Activated CD8-positive, alpha-beta memory T cell treated with anti-CD3 and anti-CD28 coated beads, Interleukin-2, amount 10 ng/mL, durations not matched to agents 7 days and 5 days (primary cell): ENCODE results near the gene NT5C. TPM values are rescaled to one million over a fixed set of nuclear protein-coding genes. Genes with fewer than 3 reads are reported as not detected.

Experiments used
- ATAC-seq: fragments of 150-1000 bp; cut with Tn5 transposase; one replicate; pipeline ENCODE4 v1.10.0; 2021; ENCODE audit warnings: moderate library complexity
- CTCF ChIA-PET: fragments of 350-600 bp; sonication (Branson Sonifier 250); formaldehyde crosslinking; loops from one replicate; lab custom pipeline; 2021; ENCODE audit warnings: antibody characterized with exemption; lab: Charles Lee
- DNase-seq: peaks from one replicate; pipeline ENCODE4 v3.0.0-alpha.2; 2020
- H3K27ac Mint-ChIP-seq: one replicate; pipeline ENCODE4 v1.8.0; 2021; ENCODE audit warnings: mild to moderate bottlenecking, mixed read lengths
- H3K27me3 Mint-ChIP-seq: one replicate; pipeline ENCODE4 v1.8.0; 2021; ENCODE audit warnings: mixed read lengths
- H3K36me3 Mint-ChIP-seq: one replicate; pipeline ENCODE4 v1.8.0; 2021; ENCODE audit warnings: mild to moderate bottlenecking, mixed read lengths
- H3K4me1 Mint-ChIP-seq: one replicate; pipeline ENCODE4 v1.8.0; 2021; ENCODE audit warnings: mixed read lengths
- H3K4me3 Mint-ChIP-seq: one replicate; pipeline ENCODE4 v1.8.0; 2021; ENCODE audit warnings: mild to moderate bottlenecking, moderate library complexity, mixed read lengths
- H3K9me3 Mint-ChIP-seq: one replicate; pipeline ENCODE4 v1.8.0; 2022; ENCODE audit warnings: low read depth, mixed read lengths
- total RNA-seq, 2 experiments: library from RNA; stranded (reverse); gene quantifications; one replicate each; pipeline ENCODE4 v1.2.3, GENCODE V29; 2021

NT5C gene
- total RNA-seq, 2 experiments from 2014 or later, result 65.2 to 73.1 TPM

DNA sequence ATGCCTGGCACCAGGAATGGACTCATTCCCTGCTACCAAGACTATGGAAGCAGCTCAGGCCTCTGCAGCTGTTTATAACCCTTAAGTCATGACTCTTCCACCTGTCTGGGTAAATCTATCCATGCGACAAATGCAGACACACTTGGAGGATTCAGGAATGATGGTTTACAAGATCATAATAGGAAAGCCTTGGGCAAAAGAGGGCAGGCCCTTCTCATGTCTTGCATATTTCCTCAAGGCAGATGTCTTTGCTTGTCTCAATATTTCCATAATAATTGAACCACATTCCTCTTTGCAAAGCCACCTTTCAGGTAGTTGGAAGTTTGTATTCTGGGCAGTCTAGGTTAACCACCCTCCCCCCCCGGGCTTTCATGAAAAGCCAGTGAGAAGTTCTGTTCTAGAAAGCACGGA, 23.7 kb upstream of the NT5C start:
- Mint-ChIP-seq H3K36me3 (peaks cover 24% of the 10 kb centered on the region), H3K4me3 (peak overlapping the region; percentile 98), H3K27me3 (no peaks in the 10 kb centered on the region), H3K27ac (peak overlapping the region; percentile 88), H3K4me1 (peaks cover 31% of the 10 kb centered on the region), H3K9me3 (no peaks in the 10 kb centered on the region)
- CTCF ChIA-PET, result interaction anchor here (1.0 to 2.6 kb wide), 5 partner anchors 16 to 47 kb away, joined by 3 to 14 read pairs (median 8); no protein-coding TSS in a partner anchor
- ATAC-seq (no peak), DNase-seq (no peak)

DNA sequence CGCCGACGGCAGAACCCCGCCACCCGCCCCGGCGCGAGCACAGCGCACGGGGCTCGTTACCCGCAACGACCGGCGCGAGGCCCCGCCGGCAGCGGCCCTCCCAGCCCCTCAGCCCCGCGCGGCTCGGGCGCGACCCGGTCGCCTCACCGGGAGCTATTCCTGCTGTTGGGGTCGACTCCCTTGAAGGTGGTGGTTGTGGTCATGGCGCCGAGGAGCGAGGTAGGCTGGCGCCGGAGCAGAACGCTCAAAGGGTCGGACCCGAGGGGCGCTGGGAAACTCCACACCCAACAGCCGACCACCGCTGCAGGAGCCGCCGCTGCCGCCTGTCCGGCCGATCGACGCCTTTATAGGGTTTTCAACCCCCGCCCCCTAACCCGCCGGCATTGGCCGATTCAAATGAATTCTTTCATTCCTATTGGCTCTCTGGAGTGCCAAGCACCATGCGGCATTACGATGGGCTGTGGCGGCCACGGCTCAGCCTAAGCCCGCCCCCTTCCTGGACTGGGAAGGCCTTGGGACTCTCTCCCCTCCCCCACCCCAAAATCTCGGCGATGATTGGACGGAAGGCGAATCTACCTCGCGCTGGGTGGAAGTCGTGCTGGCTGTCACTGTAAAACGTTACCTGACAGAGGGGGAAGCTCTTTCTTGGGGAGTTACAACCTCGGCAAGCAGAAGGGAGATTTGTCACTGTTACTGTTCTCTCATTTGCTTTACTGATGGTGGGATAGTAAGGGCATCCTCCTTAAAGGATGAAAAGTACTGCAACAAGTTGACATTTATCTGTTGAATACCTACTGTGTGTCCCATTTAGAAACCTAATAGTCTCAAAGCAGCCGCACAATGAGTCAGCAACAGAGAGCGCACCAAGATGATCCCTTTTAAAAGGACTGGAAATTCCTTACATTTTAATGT, 22.9 kb upstream of the NT5C start, which contains the start of gene JPT1:
JPT1 (minus strand) TSS at position 318 of the 912 bp plus-strand sequence; CDS start at position 203, 115 bp downstream.
- H3K9me3 Mint-ChIP-seq, result no peaks in the 10 kb centered on the region
- H3K36me3 Mint-ChIP-seq, result peaks cover 26% of the 10 kb centered on the region
- no peaks in the 10 kb centered on the region for H3K27me3 Mint-ChIP-seq
- peak; percentile 96 for ATAC-seq
- CTCF ChIA-PET, result interaction anchor here (0.5 to 2.6 kb wide), 7 partner anchors 9 to 47 kb away, joined by 3 to 14 read pairs (median 6); no protein-coding TSS in a partner anchor
- DNase-seq, result peak; percentile 100
- peaks cover 36% of the 10 kb centered on the region for H3K4me1 Mint-ChIP-seq
- H3K4me3 Mint-ChIP-seq, result peak within 1 kb of the TSS; percentile 98
- peak within 1 kb of the TSS; percentile 90 for H3K27ac Mint-ChIP-seq

DNA sequence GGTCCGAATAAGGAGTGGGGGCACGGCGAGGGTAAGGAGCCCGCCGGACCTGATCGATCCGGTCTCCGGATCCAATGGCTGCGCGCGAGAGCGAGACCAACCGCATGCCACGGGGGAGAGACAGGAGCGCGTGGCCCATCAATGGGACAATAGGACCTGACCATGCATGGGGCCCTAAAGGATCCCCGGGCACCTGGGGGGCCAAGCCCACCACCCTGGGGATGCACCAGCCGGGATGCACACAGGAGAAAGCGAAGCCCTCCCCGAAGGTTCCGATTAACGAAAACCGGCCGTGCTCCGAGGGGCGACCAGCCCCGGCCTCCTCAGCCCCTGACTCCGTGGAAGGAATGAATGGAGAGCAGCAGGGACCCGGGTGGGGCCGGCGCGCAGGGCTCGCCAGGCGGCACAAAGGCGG, 22.2 kb upstream of the NT5C start:
- peak overlapping the region; percentile 90 for H3K27ac Mint-ChIP-seq
- no peaks in the 10 kb centered on the region for H3K27me3 Mint-ChIP-seq
- H3K4me3 Mint-ChIP-seq, result peak overlapping the region; percentile 98
- H3K36me3 Mint-ChIP-seq, result peaks cover 26% of the 10 kb centered on the region
- CTCF ChIA-PET, result interaction anchor here (0.5 to 2.6 kb wide), 5 partner anchors 9 to 48 kb away, joined by 3 to 14 read pairs (median 8); no protein-coding TSS in a partner anchor
- ATAC-seq (peak; percentile 16), DNase-seq (peak; percentile 71)
- no peaks in the 10 kb centered on the region for H3K9me3 Mint-ChIP-seq
- H3K4me1 Mint-ChIP-seq, result peaks cover 38% of the 10 kb centered on the region

DNA sequence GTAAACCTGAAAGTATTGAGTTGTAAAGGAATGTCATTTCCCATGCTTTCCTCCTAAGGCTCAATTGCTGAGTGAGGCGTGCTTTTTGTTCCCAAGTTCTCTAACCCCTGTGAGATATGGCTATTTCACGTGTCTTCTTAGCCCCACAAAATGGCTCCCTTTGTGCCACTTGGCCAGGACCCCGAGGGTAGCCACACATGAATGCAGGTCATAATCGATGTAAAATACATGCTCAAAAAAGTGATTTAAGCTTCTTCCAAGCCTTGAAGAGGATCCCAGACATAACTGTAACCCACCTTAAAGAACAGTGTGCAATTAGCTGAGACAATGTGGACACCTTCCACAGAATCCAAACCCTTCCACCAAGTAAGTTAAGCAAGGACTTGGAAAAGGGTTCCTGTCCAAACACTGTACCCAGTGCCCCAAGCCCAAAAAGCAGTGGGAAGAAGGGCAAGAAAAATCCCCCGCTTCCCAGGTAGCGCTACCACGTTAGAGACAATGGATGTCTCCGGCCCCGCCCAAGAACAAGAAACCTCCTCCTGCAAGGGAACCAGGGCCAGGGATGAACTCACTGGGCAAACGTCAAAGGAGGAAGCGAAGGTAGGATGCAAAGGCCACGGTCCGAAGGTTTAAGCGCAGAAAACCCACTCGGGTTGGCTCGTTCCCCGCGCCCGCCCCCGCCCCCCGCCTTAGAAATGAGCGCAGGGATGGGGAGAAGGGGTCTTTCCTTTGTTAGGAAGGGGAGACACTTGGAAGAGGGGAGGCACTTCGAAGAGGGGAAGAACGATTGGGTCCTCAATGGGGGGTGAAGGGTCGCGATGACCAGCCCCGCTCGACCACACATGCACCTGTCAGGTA, 21.6 kb upstream of the NT5C start:
- no peak for ATAC-seq

DNA sequence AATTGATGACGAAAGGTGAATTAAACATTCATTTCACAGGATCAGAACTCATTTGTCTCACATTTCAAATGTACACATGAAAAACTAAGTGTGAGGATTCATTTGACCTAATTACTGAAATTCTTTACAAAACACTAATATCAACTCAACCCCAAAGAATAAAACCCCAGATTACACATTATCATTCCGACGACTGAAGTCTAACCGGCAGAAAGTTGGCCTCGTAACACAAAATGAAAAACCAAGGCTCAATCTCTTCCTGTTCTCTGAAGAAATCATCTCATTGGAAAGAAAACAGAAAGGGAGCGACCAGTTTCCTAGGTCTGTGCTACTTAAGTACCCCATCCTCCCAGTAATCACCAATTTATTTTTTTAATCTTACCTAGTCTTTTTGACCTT, 21.0 kb upstream of the NT5C start:
- peaks cover 31% of the 10 kb centered on the region for H3K36me3 Mint-ChIP-seq
- H3K4me1 Mint-ChIP-seq, result peaks cover 46% of the 10 kb centered on the region
- peak overlapping the region; percentile 98 for H3K4me3 Mint-ChIP-seq
- no peaks in the 10 kb centered on the region for H3K9me3 Mint-ChIP-seq
- peak overlapping the region; percentile 90 for H3K27ac Mint-ChIP-seq
- ATAC-seq (no peak), DNase-seq (no peak)
- H3K27me3 Mint-ChIP-seq, result no peaks in the 10 kb centered on the region
- CTCF ChIA-PET, result interaction anchor here (1.0 kb wide), 1 partner anchor 39 kb away, joined by 4 read pairs; no protein-coding TSS in a partner anchor

More for the DNA sequence above, 21.6 kb upstream of the NT5C start:
- Mint-ChIP-seq H3K4me3 (peak overlapping the region; percentile 98), H3K9me3 (no peaks in the 10 kb centered on the region), H3K27me3 (no peaks in the 10 kb centered on the region), H3K27ac (peak overlapping the region; percentile 90), H3K4me1 (peaks cover 44% of the 10 kb centered on the region), H3K36me3 (peaks cover 29% of the 10 kb centered on the region)
- CTCF ChIA-PET, result interaction anchor here (1.0 kb wide), 1 partner anchor 39 kb away, joined by 4 read pairs; no protein-coding TSS in a partner anchor
- DNase-seq, result peak; percentile 62

DNA sequence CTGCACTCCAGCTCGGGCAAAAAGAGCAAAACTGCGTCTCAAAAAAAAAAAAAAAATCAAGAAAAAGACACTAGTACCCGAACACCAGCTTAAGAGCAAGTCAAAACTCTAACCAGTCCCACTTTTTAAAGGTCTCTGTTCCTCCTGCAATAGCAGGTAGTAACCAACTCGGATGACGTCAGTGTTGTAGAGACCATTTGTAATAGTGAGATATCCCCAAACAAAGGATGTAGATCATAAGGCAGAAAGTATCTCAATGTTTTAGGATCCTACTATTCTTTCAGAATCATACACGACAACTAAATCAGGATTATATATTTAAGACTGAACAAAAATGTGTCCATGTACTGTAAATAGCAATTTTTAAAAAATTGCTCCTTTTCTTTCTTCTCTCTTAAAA, 20.4 kb upstream of the NT5C start:
- Mint-ChIP-seq H3K4me3 (peak overlapping the region; percentile 98), H3K27ac (peak overlapping the region; percentile 90), H3K9me3 (no peaks in the 10 kb centered on the region), H3K36me3 (peaks cover 35% of the 10 kb centered on the region), H3K4me1 (peaks cover 51% of the 10 kb centered on the region), H3K27me3 (no peaks in the 10 kb centered on the region)
- DNase-seq (no peak), ATAC-seq (no peak)
- CTCF ChIA-PET, result interaction anchor here (0.7 to 1.7 kb wide), 3 partner anchors 20 to 38 kb away, joined by 3 to 6 read pairs (median 4); partner anchors contain the start of gene NT5C

DNA sequence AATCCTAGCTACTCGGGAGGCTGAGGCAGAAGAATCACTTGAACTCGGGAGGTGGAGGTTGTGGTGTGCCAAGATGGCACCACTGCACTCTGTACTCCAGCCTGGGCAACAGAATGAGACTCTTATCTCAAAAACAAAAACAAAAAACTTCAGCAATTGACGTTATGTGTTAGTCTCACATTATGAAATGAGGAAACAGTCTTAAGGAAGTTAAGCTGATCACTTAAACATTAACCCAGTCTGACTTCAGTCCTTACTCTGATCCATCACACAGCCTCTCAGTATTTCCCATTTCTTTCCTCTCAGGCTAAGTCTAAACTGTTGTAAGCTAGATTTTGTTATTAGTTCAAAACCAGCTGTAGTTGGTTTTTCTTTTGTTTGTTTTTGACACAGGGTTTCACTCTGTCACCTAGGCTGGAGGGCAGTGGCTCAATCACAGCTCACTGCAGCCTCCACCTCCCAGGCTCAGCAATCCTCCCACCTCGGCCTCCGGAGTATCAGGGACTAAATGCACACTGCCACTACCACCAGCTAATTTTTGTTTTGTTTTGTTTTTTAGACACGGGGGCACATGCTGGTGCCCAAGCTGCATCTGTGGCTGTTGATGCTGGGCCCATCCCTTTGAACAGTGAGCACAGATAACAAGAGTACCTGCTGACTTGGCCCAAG, 16.5 kb upstream of the NT5C start:
- Mint-ChIP-seq H3K4me3 (no peak overlapping the region), H3K36me3 (peaks cover 60% of the 10 kb centered on the region), H3K27me3 (no peaks in the 10 kb centered on the region), H3K4me1 (peaks cover 39% of the 10 kb centered on the region), H3K9me3 (no peaks in the 10 kb centered on the region), H3K27ac (peak overlapping the region; percentile 48)
- ATAC-seq (no peak), DNase-seq (no peak)
- CTCF ChIA-PET, result interaction anchor here (0.5 to 2.3 kb wide), 6 partner anchors 10 to 136 kb away, joined by 3 to 12 read pairs (median 4); partner anchors contain the start of gene NT5C

DNA sequence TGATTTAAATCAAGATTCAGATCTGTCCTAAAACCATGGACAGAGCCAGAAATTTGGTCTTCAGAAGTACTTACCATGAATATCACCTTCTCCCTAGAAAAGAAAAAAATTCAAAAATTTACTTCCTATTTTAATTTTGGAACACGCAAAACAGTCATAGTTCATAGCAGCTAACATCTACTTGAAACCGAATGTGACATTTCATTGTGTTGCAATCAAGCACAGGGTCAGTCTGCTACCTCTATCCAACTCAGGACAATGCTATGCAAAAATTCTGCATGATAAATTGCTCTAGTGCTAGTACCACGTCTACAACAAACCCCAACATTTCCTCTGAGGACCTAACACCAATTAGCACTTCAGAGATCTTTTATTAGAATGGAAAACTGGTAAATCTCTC, 15.1 kb upstream of the NT5C start:
- H3K9me3 Mint-ChIP-seq, result no peaks in the 10 kb centered on the region
- no peak overlapping the region for H3K27ac Mint-ChIP-seq
- no peak for ATAC-seq
- H3K4me1 Mint-ChIP-seq, result peaks cover 31% of the 10 kb centered on the region
- no peaks in the 10 kb centered on the region for H3K27me3 Mint-ChIP-seq
- H3K4me3 Mint-ChIP-seq, result no peak overlapping the region
- CTCF ChIA-PET, result interaction anchor here (2.3 kb wide), 1 partner anchor 15 kb away, joined by 15 read pairs; the partner anchor contains the start of gene NT5C
- DNase-seq, result no peak
- H3K36me3 Mint-ChIP-seq, result peaks cover 55% of the 10 kb centered on the region

DNA sequence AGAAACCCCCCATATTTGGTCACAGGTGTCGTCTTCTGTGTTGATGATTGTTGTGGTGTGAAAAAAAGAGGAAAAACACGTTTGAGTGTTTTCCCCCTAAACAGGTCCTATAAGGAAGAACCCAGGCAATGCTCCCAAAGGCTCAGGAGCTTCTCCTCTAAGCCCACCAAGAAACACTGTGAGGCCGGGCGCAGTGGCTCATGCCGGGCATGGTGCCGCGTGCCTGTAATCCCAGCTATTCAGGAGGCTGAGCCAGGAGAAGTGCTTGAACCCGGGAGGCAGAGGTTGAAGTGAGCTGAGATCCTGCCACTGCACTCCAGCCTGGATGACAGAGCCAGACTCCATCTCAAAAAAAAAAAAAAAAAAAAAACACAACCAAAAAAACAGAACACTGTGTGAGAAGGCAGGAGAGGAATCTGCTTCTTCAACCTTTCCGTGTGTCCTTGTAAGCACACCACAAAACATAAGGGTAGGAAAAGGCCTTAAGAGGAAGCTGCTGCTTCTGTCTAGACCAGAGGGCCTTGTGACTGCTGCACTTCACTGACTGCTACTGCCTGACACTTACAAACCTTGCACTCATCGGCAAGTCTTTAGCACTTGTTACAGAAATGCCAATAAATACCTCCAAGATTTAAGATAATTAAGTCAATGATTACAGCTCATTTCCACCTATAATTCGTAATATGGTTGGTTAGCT, 13.4 kb upstream of the NT5C start:
- peaks cover 68% of the 10 kb centered on the region for H3K36me3 Mint-ChIP-seq
- ATAC-seq, result no peak
- H3K27ac Mint-ChIP-seq, result peak overlapping the region; percentile 61
- no peaks in the 10 kb centered on the region for H3K27me3 Mint-ChIP-seq
- no peak for DNase-seq
- peaks cover 40% of the 10 kb centered on the region for H3K4me1 Mint-ChIP-seq
- H3K4me3 Mint-ChIP-seq, result no peak overlapping the region
- no peaks in the 10 kb centered on the region for H3K9me3 Mint-ChIP-seq
- CTCF ChIA-PET, result interaction anchor here (0.7 to 2.6 kb wide), 10 partner anchors 9 to 183 kb away, joined by 3 to 15 read pairs (median 3); partner anchors contain the start of genes ARMC7, JPT1 and NT5C

DNA sequence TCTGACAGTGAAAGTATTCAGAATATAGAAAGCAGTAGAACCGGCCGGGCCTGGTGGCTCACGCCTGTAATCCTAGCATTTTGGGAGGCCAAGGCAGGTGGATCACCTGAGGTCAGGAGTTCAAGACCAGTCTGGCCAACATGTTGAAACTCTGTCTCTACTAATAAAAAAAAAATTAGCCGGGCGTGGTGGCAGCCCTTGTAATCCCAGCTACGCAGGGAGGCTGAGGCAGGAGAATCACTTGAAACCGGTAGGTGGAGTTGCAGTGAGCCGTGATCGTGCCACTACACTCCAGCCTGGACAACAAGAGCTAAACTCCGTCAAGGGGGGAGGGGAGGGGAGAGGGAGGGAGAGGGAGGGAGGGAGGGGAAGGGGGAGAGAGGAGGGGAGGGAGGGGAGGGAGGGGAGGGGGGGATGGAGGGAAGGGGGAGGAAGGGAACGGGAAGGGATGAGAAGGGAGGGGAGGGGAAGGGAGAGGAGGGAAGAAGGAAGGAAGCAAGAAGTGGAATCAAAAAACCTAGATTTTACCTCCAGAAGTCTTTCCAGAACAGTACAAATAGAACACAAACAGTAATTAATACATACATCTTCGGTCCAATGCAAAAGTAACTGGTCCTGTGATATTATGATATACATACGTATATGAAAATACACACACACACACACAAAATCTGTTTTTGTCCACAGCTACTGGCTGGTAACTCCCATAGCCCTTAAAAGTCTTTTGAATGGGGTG, 10.9 kb upstream of the NT5C start:
- H3K4me1 Mint-ChIP-seq, result peaks cover 27% of the 10 kb centered on the region
- H3K36me3 Mint-ChIP-seq, result peaks cover 60% of the 10 kb centered on the region
- H3K27me3 Mint-ChIP-seq, result no peaks in the 10 kb centered on the region
- ATAC-seq, result no peak
- no peaks in the 10 kb centered on the region for H3K9me3 Mint-ChIP-seq
- CTCF ChIA-PET, result interaction anchor here (0.5 to 4.1 kb wide), 3 partner anchors 12 to 148 kb away, joined by 4 to 11 read pairs (median 4); partner anchors contain the start of gene NT5C
- DNase-seq, result no peak
- H3K27ac Mint-ChIP-seq, result no peak overlapping the region
- no peak overlapping the region for H3K4me3 Mint-ChIP-seq

DNA sequence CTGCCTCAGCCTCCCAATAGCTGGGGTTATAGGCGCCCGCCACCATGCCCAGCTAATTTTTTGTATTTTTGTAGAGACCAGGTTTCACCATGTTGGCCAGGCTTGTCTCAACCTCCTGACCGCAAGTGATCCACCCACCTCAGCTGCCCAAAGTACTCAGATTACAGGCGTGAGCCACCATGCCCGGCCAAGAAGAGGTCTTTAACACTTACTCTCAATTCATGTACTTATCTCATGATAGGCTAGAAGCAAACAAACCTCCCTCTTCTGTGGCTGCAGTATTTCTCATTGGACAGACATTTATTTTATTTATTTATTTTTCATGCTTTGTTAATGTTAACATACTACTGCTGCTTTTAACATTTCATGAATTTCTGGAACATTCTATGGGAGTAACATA, 7.0 kb upstream of the NT5C start:
- peaks cover 25% of the 10 kb centered on the region for H3K4me1 Mint-ChIP-seq
- H3K27me3 Mint-ChIP-seq, result no peaks in the 10 kb centered on the region
- CTCF ChIA-PET, result interaction anchor here (0.7 to 4.1 kb wide), 2 partner anchors 8 to 33 kb away, joined by 3 to 11 read pairs; partner anchors contain the start of gene NT5C
- peaks cover 39% of the 10 kb centered on the region for H3K36me3 Mint-ChIP-seq
- H3K27ac Mint-ChIP-seq, result no peak overlapping the region
- no peak overlapping the region for H3K4me3 Mint-ChIP-seq
- no peaks in the 10 kb centered on the region for H3K9me3 Mint-ChIP-seq
- DNase-seq (no peak), ATAC-seq (no peak)
